ENCODE measurements around the gene PEX16. TPM values are rescaled to one million over a fixed set of nuclear protein-coding genes. Genes with fewer than 3 reads are reported as not detected.

Gene PEX16
- total and polyA plus RNA-seq, 9 of the 15 experiments (the other 6 are each of a cell fraction or from before 2014, with no cell fraction given): 1.5 to 43.9 (median 14.6) TPM

GRCh38 chr11:45913942-45914635 lies 3.6 kb downstream of the PEX16 start:
- no peak overlapping the region for H3K4me3 ChIP-seq
- H4K20me1 ChIP-seq (replicated peaks; ENCODE audit: control insufficient read depth, insufficient read depth, low read length): no peaks in the 10 kb centered on the region
- ATAC-seq (no peak), FAIRE-seq (no peak), DNase-seq (ENCODE audit: extremely low read depth in 1 of 4, low spot score in 3 of 4) (no peak)
- intact Hi-C loops (cut with micrococcal nuclease): no loop called here
- BruUV-seq (replicated peaks): no TSS peak
- peaks cover 50% of the 10 kb centered on the region; the same call in 2 of the 3 replicates for H3K36me3 ChIP-seq (ENCODE audit: control insufficient read depth, insufficient read depth, low read length)
- peaks cover 3 to 31% of the 10 kb centered on the region in 2 experiments; a peak in 4 of 5 replicates for H3K4me1 ChIP-seq (replicated peaks in 1 of 2; ENCODE audit: control insufficient read depth in 2 of 2, insufficient read depth in 2 of 2, low read length in 2 of 2)
- in situ Hi-C loops (cut with MboI): no loop called here
- peaks cover 3% of the 10 kb centered on the region for H3K9me1 ChIP-seq (ENCODE audit: control insufficient read depth, insufficient read depth, low read length)
- CTCF ChIA-PET (ENCODE audit: low intra/inter-chr PET ratio): no interaction called here
- H3K9me3 ChIP-seq (replicated peaks; ENCODE audit: control insufficient read depth, insufficient read depth, low read depth, low read length): no peaks in the 10 kb centered on the region
- H3K27me3 ChIP-seq (ENCODE audit: control insufficient read depth in 2 of 2, insufficient read depth in 2 of 2, low read length in 2 of 2): no peaks in the 10 kb centered on the region
- POLR2A ChIA-PET: interaction anchor here (0.8 to 0.9 kb wide), 2 partner anchors 13 to 599 kb away, joined by 3 read pairs; no protein-coding TSS in a partner anchor
- H3K27ac ChIP-seq (ENCODE audit: extremely low read depth, low read depth, low read length): no peak overlapping the region
- WGBS (ENCODE audit: insufficient coverage, low coverage, missing lambda C conversion rate): 84% methylated on average over 19 of the region's 22 CpGs
- H3K9ac ChIP-seq (ENCODE audit: insufficient read depth in 1 of 2, low read depth in 2 of 2, low read length in 2 of 2): peak overlapping the region in 1 of 2 experiments; percentile 1; a peak in 1 of 4 replicates
- no peak overlapping the region for H3K4me2 ChIP-seq (ENCODE audit: insufficient read depth, low read length)
- TF ChIP-seq GABPB1 (CRISPR knock-in tag; IDR thresholded peaks at IDR 0.05) (no peak), RBFOX2 (IDR thresholded peaks at IDR 0.05; ENCODE audit: low read depth, low read length) (peak; percentile 51)
- H2AFZ ChIP-seq (ENCODE audit: low read depth, low read length): no peak overlapping the region
- H3K79me2 ChIP-seq (ENCODE audit: control insufficient read depth, insufficient read depth, low read length): peaks cover 14% of the 10 kb centered on the region

GRCh38 chr11:45913514-45913913 lies 4.2 kb downstream of the PEX16 start:
- Histone ChIP-seq H3K4me3 (no peak overlapping the region), H2AFZ (ENCODE audit: low read depth, low read length) (no peak overlapping the region), H3K4me2 (ENCODE audit: insufficient read depth, low read length) (no peak overlapping the region), H3K36me3 (ENCODE audit: control insufficient read depth, insufficient read depth, low read length) (peaks cover 51% of the 10 kb centered on the region; the same call in 2 of the 3 replicates), H3K27me3 (ENCODE audit: control insufficient read depth in 2 of 2, insufficient read depth in 2 of 2, low read length in 2 of 2) (no peaks in the 10 kb centered on the region), H3K9me3 (replicated peaks; ENCODE audit: control insufficient read depth, insufficient read depth, low read depth, low read length) (no peaks in the 10 kb centered on the region), H3K9me1 (ENCODE audit: control insufficient read depth, insufficient read depth, low read length) (peaks cover 3% of the 10 kb centered on the region), H3K4me1 (replicated peaks in 1 of 2; ENCODE audit: control insufficient read depth in 2 of 2, insufficient read depth in 2 of 2, low read length in 2 of 2) (peaks cover 3 to 29% of the 10 kb centered on the region in 2 experiments; a peak in 3 of 5 replicates), H3K9ac (ENCODE audit: insufficient read depth in 1 of 2, low read depth in 2 of 2, low read length in 2 of 2) (peak overlapping the region in 1 of 2 experiments; percentile 3; a peak in 1 of 4 replicates), H3K79me2 (ENCODE audit: control insufficient read depth, insufficient read depth, low read length) (peaks cover 14% of the 10 kb centered on the region), H3K27ac (ENCODE audit: extremely low read depth, low read depth, low read length) (no peak overlapping the region), H4K20me1 (replicated peaks; ENCODE audit: control insufficient read depth, insufficient read depth, low read length) (no peaks in the 10 kb centered on the region)
- intact Hi-C loops (cut with micrococcal nuclease): no loop called here
- 96% methylated on average over 19 of the region's 19 CpGs for WGBS (ENCODE audit: insufficient coverage, low coverage, missing lambda C conversion rate)
- DNase-seq (ENCODE audit: extremely low read depth in 1 of 4, low spot score in 3 of 4) (no peak), FAIRE-seq (no peak), ATAC-seq (no peak)
- CTCF ChIA-PET (ENCODE audit: low intra/inter-chr PET ratio): no interaction called here
- no TSS peak for BruUV-seq (replicated peaks)
- POLR2A ChIA-PET: interaction anchor here (0.9 to 1.2 kb wide), 2 partner anchors 12 to 14 kb away, joined by 3 read pairs; no protein-coding TSS in a partner anchor
- in situ Hi-C loops (cut with MboI): no loop called here
- TF ChIP-seq TCF7L2 (IDR thresholded peaks at IDR 0.05; ENCODE audit: low read depth, low read length) (no peak), TCF7 (IDR thresholded peaks at IDR 0.05; ENCODE audit: borderline replicate concordance) (no peak), KAT7 (CRISPR knock-in tag; IDR thresholded peaks at IDR 0.05; ENCODE audit: borderline replicate concordance) (no peak), ZNF212 (CRISPR knock-in tag; IDR thresholded peaks at IDR 0.05) (no peak), EP400 (IDR thresholded peaks at IDR 0.05) (no peak), GMEB1 (CRISPR knock-in tag; IDR thresholded peaks at IDR 0.05) (no peak), NR2F6 (CRISPR knock-in tag; IDR thresholded peaks at IDR 0.05) (no peak), WHSC1 (IDR thresholded peaks at IDR 0.05; ENCODE audit: low read length) (no peak), ZKSCAN3 (CRISPR knock-in tag; IDR thresholded peaks at IDR 0.05) (no peak), ZNF655 (CRISPR knock-in tag; IDR thresholded peaks at IDR 0.05) (no peak), ZNF274 (IDR thresholded peaks at IDR 0.05; ENCODE audit: borderline replicate concordance, low read depth, low read length) (no peak)

Data from K562 (cell line).